MM.1S (cell line): ENCODE results near the gene SH2D2A.

ENCODE experiments used
- DNase-seq: peaks from one replicate; pipeline ENCODE4 v3.0.0-alpha.2; 2015
- H2AFZ ChIP-seq: fragments of 300-600 bp; sonication (generic); 2 replicates; pipeline ENCODE4 v1.6.0; 2016; ENCODE audit warnings: antibody characterized with exemption, low read length
- H3F3A ChIP-seq: fragments of 300-600 bp; sonication (generic); 2 replicates; pipeline ENCODE4 v1.6.1; 2016; ENCODE audit warnings: mild to moderate bottlenecking, antibody characterized with exemption, low read length, moderate library complexity, mixed read lengths; ENCODE audit not compliant: insufficient read depth
- H3K27ac ChIP-seq: fragments of 300-600 bp; sonication (generic); 2 replicates; pipeline ENCODE4 v1.5.1; 2016; ENCODE audit warnings: mild to moderate bottlenecking, low read length
- H3K27me3 ChIP-seq: fragments of 300-600 bp; sonication (generic); replicated peaks from 2 replicates; pipeline ENCODE4 v1.6.0; 2016; ENCODE audit warnings: low read length; ENCODE audit not compliant: insufficient read depth
- H3K36me3 ChIP-seq: fragments of 300-600 bp; sonication (generic); replicated peaks from 2 replicates; pipeline ENCODE4 v1.6.1; 2016; ENCODE audit warnings: mild to moderate bottlenecking, low read length, mixed read lengths; ENCODE audit not compliant: insufficient read depth
- H3K4me1 ChIP-seq: fragments of 300-600 bp; sonication (generic); 2 replicates; pipeline ENCODE4 v1.6.1; 2016; ENCODE audit warnings: low read length, mixed read lengths
- H3K4me2 ChIP-seq: fragments of 300-600 bp; sonication (generic); 2 replicates; pipeline ENCODE4 v1.6.0; 2016; ENCODE audit warnings: low read depth, low read length
- H3K4me3 ChIP-seq: fragments of 300-600 bp; sonication (generic); 2 replicates; pipeline ENCODE4 v1.5.1; 2016; ENCODE audit warnings: low read length, mixed read lengths
- H3K79me2 ChIP-seq: fragments of 300-600 bp; sonication (generic); 2 replicates; pipeline ENCODE4 v1.6.1; 2016; ENCODE audit warnings: mixed run types, low read length, mixed read lengths
- H3K9ac ChIP-seq: fragments of 300-600 bp; sonication (generic); 2 replicates; pipeline ENCODE4 v1.6.1; 2016; ENCODE audit warnings: low read length, mixed read lengths
- H3K9me2 ChIP-seq: fragments of 300-600 bp; sonication (generic); replicated peaks from 2 replicates; pipeline ENCODE4 v1.6.1; 2016; ENCODE audit warnings: mild to moderate bottlenecking, low read length, mixed read lengths; ENCODE audit not compliant: insufficient read depth
- H3K9me3 ChIP-seq: fragments of 300-600 bp; sonication (generic); replicated peaks from 2 replicates; pipeline ENCODE4 v1.6.1; 2016; ENCODE audit warnings: mild to moderate bottlenecking, low read length, mixed read lengths; ENCODE audit not compliant: insufficient read depth
- H4K20me1 ChIP-seq: fragments of 300-600 bp; sonication (generic); 2 replicates; pipeline ENCODE4 v1.6.1; 2016; ENCODE audit warnings: mild to moderate bottlenecking, low read length, moderate library complexity, mixed read lengths; ENCODE audit not compliant: insufficient read depth
- CTCF ChIP-seq: fragments of 300-600 bp; sonication (generic); IDR thresholded peaks from 2 replicates; pipeline ENCODE4 v1.5.1; 2016; ENCODE audit warnings: antibody characterized with exemption, low read length, mixed read lengths
- EZH2 ChIP-seq: fragments of 300-600 bp; sonication (generic); optimal IDR thresholded peaks from 2 replicates; pipeline ENCODE3; 2017; ENCODE audit warnings: low read depth, mild to moderate bottlenecking, antibody characterized with exemption, low read length, mixed read lengths
- EZH2phosphoT487 ChIP-seq: fragments of 300-600 bp; sonication (generic); IDR thresholded peaks from 2 replicates; pipeline ENCODE4 v1.6.1; 2018; ENCODE audit warnings: antibody characterized with exemption, low read length

SH2D2A gene

GRCh38 chr1:156862584-156862983 lies 45.9 kb upstream of the SH2D2A start:
- no peak overlapping the region for H2AFZ ChIP-seq
- H3K79me2 ChIP-seq: no peaks in the 10 kb centered on the region
- H3K27ac ChIP-seq: no peak overlapping the region
- H3K9me3 ChIP-seq: no peaks in the 10 kb centered on the region
- no peaks in the 10 kb centered on the region for H3F3A ChIP-seq
- H3K9ac ChIP-seq: no peak overlapping the region
- no peak for DNase-seq
- H3K27me3 ChIP-seq: peaks cover 59% of the 10 kb centered on the region
- H4K20me1 ChIP-seq: no peaks in the 10 kb centered on the region
- peaks cover 24% of the 10 kb centered on the region for H3K4me1 ChIP-seq
- no peak overlapping the region for H3K4me2 ChIP-seq
- H3K36me3 ChIP-seq: no peaks in the 10 kb centered on the region
- TF ChIP-seq EZH2 (no peak), CTCF (no peak)
- H3K9me2 ChIP-seq: no peaks in the 10 kb centered on the region
- no peak overlapping the region for H3K4me3 ChIP-seq

GRCh38 chr1:156860628-156861423 lies 44.2 kb upstream of the SH2D2A start, which contains the start of gene NTRK1:
NTRK1 (plus strand) TSS chr1:156860865; CDS start chr1:156860935, 70 bp downstream.
- no peak for TF ChIP-seq EZH2phosphoT487
- no peak for TF ChIP-seq CTCF
- TF ChIP-seq EZH2: no peak
- no peak within 1 kb of the TSS for H3K9ac ChIP-seq
- peak; percentile 78 for DNase-seq
- no peaks in the 10 kb centered on the region for H3F3A ChIP-seq
- H3K9me3 ChIP-seq: no peaks in the 10 kb centered on the region
- H3K27ac ChIP-seq: no peak within 1 kb of the TSS
- no peaks in the 10 kb centered on the region for H3K9me2 ChIP-seq
- peak within 1 kb of the TSS; percentile 28 for H2AFZ ChIP-seq
- H3K4me3 ChIP-seq: peak within 1 kb of the TSS; percentile 39
- H3K4me2 ChIP-seq: peak within 1 kb of the TSS; percentile 90
- no peaks in the 10 kb centered on the region for H3K36me3 ChIP-seq
- H3K27me3 ChIP-seq: peaks cover 71% of the 10 kb centered on the region
- H3K79me2 ChIP-seq: no peaks in the 10 kb centered on the region
- H3K4me1 ChIP-seq: peaks cover 24% of the 10 kb centered on the region
- H4K20me1 ChIP-seq: no peaks in the 10 kb centered on the region

- Histone ChIP-seq H3K4me2 (peak overlapping the region; percentile 90), H3K9me3 (no peaks in the 10 kb centered on the region), H3K27ac (no peak overlapping the region), H3K36me3 (no peaks in the 10 kb centered on the region), H2AFZ (peak overlapping the region; percentile 28), H3F3A (no peaks in the 10 kb centered on the region), H3K79me2 (no peaks in the 10 kb centered on the region), H3K27me3 (peaks cover 71% of the 10 kb centered on the region), H3K4me3 (peak overlapping the region; percentile 39), H4K20me1 (no peaks in the 10 kb centered on the region), H3K9me2 (no peaks in the 10 kb centered on the region), H3K4me1 (peaks cover 24% of the 10 kb centered on the region), H3K9ac (no peak overlapping the region)
- peak; percentile 54 for DNase-seq
- peak; percentile 93 for TF ChIP-seq CTCF
- no peak for TF ChIP-seq EZH2
- TF ChIP-seq EZH2phosphoT487: no peak
Observed at GRCh38 chr1:156860113-156860627, 43.5 kb upstream of the SH2D2A start.
